Stimulated activated naive CD4-positive, alpha-beta T cell (primary cell): ENCODE measurements around the gene CCL5.
"Not testable (repeated sequence)": the region's sequence is repeated elsewhere in the genome, so short reads cannot be mapped to it uniquely, and the experiment has no call there.

Experiments used
- DNase-seq, 6 experiments: peaks; one replicate each; lab custom pipeline; 2025; lab: John Stamatoyannopoulos, UW

The CCL5 gene

GRCh38 chr17:35898283-35899070, 18.3 kb upstream of the CCL5 start:
- no peak for DNase-seq

GRCh38 chr17:35897772-35898171, 17.6 kb upstream of the CCL5 start:
- not testable (repeated sequence) for DNase-seq

- DNase-seq: no peak
Observed at GRCh38 chr17:35895636-35896587, 15.8 kb upstream of the CCL5 start.

GRCh38 chr17:35894206-35894605, 14.0 kb upstream of the CCL5 start:
- no peak for DNase-seq

GRCh38 chr17:35893751-35894150, 13.6 kb upstream of the CCL5 start:
- DNase-seq: no peak

GRCh38 chr17:35892091-35893035, 12.2 kb upstream of the CCL5 start:
- DNase-seq: no peak

GRCh38 chr17:35891269-35891668, 11.1 kb upstream of the CCL5 start:
- DNase-seq: no peak

GRCh38 chr17:35890774-35891155, 10.6 kb upstream of the CCL5 start:
- DNase-seq: no peak

- DNase-seq: no peak
Observed at GRCh38 chr17:35889818-35890773, 9.9 kb upstream of the CCL5 start.

- no peak for DNase-seq
Observed at GRCh38 chr17:35889241-35889640, 9.1 kb upstream of the CCL5 start.

GRCh38 chr17:35878361-35878760, 1.8 kb downstream of the CCL5 start:
- no peak for DNase-seq

GRCh38 chr17:35877345-35878029, 2.7 kb downstream of the CCL5 start:
- no peak for DNase-seq

- no peak for DNase-seq
Observed at GRCh38 chr17:35876534-35876933, 3.6 kb downstream of the CCL5 start.

GRCh38 chr17:35875800-35876139, 4.4 kb downstream of the CCL5 start:
- DNase-seq: no peak

GRCh38 chr17:35875072-35875799, 4.9 kb downstream of the CCL5 start:
- DNase-seq: no peak

- no peak for DNase-seq
Observed at GRCh38 chr17:35872196-35872980, 7.8 kb downstream of the CCL5 start.

- peak in 4 of 6 experiments; percentile 3 to 49 (median 38) for DNase-seq
Observed at GRCh38 chr17:35870906-35871819, 9.0 kb downstream of the CCL5 start.

- no peak for DNase-seq
Observed at GRCh38 chr17:35868737-35869136, 11.4 kb downstream of the CCL5 start, which contains the start of gene HEATR9. HEATR9 (minus strand) TSS chr17:35868891; CDS start chr17:35868742, 149 bp downstream.
